ENCODE data around the gene VSIG4.

VSIG4 gene

GRCh38 chrX:66028936-66029335, 10.9 kb downstream of the VSIG4 start:
- no peak for DNase-seq (ENCODE audit: low spot score)
- TF ChIP-seq, protein P1, sequence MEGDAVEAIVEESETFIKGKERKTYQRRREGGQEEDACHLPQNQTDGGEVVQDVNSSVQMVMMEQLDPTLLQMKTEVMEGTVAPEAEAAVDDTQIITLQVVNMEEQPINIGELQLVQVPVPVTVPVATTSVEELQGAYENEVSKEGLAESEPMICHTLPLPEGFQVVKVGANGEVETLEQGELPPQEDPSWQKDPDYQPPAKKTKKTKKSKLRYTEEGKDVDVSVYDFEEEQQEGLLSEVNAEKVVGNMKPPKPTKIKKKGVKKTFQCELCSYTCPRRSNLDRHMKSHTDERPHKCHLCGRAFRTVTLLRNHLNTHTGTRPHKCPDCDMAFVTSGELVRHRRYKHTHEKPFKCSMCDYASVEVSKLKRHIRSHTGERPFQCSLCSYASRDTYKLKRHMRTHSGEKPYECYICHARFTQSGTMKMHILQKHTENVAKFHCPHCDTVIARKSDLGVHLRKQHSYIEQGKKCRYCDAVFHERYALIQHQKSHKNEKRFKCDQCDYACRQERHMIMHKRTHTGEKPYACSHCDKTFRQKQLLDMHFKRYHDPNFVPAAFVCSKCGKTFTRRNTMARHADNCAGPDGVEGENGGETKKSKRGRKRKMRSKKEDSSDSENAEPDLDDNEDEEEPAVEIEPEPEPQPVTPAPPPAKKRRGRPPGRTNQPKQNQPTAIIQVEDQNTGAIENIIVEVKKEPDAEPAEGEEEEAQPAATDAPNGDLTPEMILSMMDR (IDR thresholded peaks at IDR 0.05; ENCODE audit: borderline replicate concordance, control extremely low read depth, extremely low read depth, insufficient read depth, missing control alignments): no peak
- in situ Hi-C loops (cut with MboI; ENCODE audit: low sequenced_read_pairs, unreplicated experiment): no loop called here

- TF ChIP-seq, protein P1 (IDR thresholded peaks at IDR 0.05; ENCODE audit: borderline replicate concordance, control extremely low read depth, extremely low read depth, insufficient read depth, missing control alignments): no peak
These were observed 15.3 kb downstream of the VSIG4 start for GRCh38 chrX:66024570-66024969.

GRCh38 chrX:66024092-66024467, 15.8 kb downstream of the VSIG4 start:
- TF ChIP-seq, protein P1 (IDR thresholded peaks at IDR 0.05; ENCODE audit: borderline replicate concordance, control extremely low read depth, extremely low read depth, insufficient read depth, missing control alignments): no peak
- in situ Hi-C loops (cut with MboI; ENCODE audit: low sequenced_read_pairs, unreplicated experiment): loop anchor here (25.0 kb wide), 1 partner anchor 713 kb away; no protein-coding TSS in a partner anchor

More at GRCh38 chrX:66024570-66024969, 15.3 kb downstream of the VSIG4 start:
- in situ Hi-C loops (cut with MboI; ENCODE audit: low sequenced_read_pairs, unreplicated experiment): loop anchor here (25.0 kb wide), 1 partner anchor 713 kb away; no protein-coding TSS in a partner anchor
- no peak for DNase-seq (ENCODE audit: low spot score)

GRCh38 chrX:66023385-66024091, 16.3 kb downstream of the VSIG4 start:
- no peak for DNase-seq (ENCODE audit: low spot score)
- in situ Hi-C loops (cut with MboI; ENCODE audit: low sequenced_read_pairs, unreplicated experiment): loop anchor here (25.0 kb wide), 1 partner anchor 714 kb away; no protein-coding TSS in a partner anchor
- TF ChIP-seq, protein P1 (IDR thresholded peaks at IDR 0.05; ENCODE audit: borderline replicate concordance, control extremely low read depth, extremely low read depth, insufficient read depth, missing control alignments): no peak

More at GRCh38 chrX:66024092-66024467, 15.8 kb downstream of the VSIG4 start:
- DNase-seq (ENCODE audit: low spot score): no peak

GRCh38 chrX:66022632-66023384, 17.1 kb downstream of the VSIG4 start:
- in situ Hi-C loops (cut with MboI; ENCODE audit: low sequenced_read_pairs, unreplicated experiment): loop anchor here (25.0 kb wide), 1 partner anchor 714 kb away; no protein-coding TSS in a partner anchor
- DNase-seq (ENCODE audit: low spot score): no peak
- TF ChIP-seq, protein P1 (IDR thresholded peaks at IDR 0.05; ENCODE audit: borderline replicate concordance, control extremely low read depth, extremely low read depth, insufficient read depth, missing control alignments): no peak

DNA sequence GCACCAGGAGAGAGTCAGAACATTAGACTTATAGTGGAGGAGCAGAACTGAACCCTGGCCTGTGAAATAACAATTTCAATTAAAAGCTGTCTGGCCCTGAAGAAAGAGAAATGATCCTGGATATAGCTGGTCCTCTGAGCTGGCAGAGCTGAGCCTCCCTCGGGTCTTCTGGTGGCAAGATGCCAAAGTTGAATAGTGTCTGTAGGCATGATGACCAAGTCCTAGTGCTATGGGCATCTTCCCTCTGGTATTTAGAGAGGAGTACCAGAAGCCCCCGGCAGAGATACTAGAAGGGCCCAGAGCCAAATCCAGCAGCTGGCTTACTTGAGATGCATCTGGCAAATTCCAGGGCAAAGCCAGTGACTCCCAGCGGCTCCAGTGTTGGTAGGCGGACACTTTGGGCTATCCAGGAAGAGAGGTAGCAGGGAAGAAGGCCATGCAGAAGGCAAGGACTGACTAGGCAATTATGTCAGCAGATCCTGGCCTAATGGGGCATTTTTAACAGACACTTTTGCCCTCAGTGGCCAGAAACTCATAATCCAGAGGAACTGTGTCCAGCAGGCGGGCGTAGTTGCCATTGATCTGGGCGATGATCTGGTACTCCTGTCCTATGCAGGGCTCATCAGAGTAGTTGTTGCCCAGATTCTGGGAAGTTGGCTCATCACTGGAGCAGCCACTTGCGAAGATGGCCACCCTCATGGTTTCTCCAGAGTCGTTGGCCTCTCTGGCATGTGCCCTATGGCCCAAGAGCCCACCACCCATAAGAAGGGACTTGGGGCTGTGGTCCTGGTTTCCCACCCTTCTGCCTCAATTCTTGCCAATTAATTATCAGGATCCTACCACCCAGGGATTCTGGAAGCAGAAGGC, 17.9 kb downstream of the VSIG4 start:
- TF ChIP-seq, protein P1 (IDR thresholded peaks at IDR 0.05; ENCODE audit: borderline replicate concordance, control extremely low read depth, extremely low read depth, insufficient read depth, missing control alignments): no peak
- in situ Hi-C loops (cut with MboI; ENCODE audit: low sequenced_read_pairs, unreplicated experiment): loop anchor here (25.0 kb wide), 1 partner anchor 715 kb away; no protein-coding TSS in a partner anchor
- DNase-seq (ENCODE audit: low spot score): no peak
